ENCODE measurements around the gene FGFR3.

The FGFR3 gene

GRCh38 chr4:1786544-1787362, 6.3 kb upstream of the FGFR3 start:
- H3K9me3 Mint-ChIP-seq: no peaks in the 10 kb centered on the region
- DNase-seq (no peak), ATAC-seq (no peak)
- peaks cover 12% of the 10 kb centered on the region for H3K27me3 Mint-ChIP-seq
- no peaks in the 10 kb centered on the region for H3K4me1 Mint-ChIP-seq
- H3K27ac Mint-ChIP-seq: no peak overlapping the region
- H3K4me3 Mint-ChIP-seq: no peak overlapping the region

- H3K27me3 Mint-ChIP-seq: peaks cover 20% of the 10 kb centered on the region
- DNase-seq (no peak), ATAC-seq (no peak)
- H3K4me1 Mint-ChIP-seq: no peaks in the 10 kb centered on the region
- H3K9me3 Mint-ChIP-seq: no peaks in the 10 kb centered on the region
- no peak overlapping the region for H3K27ac Mint-ChIP-seq
- H3K4me3 Mint-ChIP-seq: no peak overlapping the region
Measured at GRCh38 chr4:1787411-1788077, 5.5 kb upstream of the FGFR3 start.

DNA sequence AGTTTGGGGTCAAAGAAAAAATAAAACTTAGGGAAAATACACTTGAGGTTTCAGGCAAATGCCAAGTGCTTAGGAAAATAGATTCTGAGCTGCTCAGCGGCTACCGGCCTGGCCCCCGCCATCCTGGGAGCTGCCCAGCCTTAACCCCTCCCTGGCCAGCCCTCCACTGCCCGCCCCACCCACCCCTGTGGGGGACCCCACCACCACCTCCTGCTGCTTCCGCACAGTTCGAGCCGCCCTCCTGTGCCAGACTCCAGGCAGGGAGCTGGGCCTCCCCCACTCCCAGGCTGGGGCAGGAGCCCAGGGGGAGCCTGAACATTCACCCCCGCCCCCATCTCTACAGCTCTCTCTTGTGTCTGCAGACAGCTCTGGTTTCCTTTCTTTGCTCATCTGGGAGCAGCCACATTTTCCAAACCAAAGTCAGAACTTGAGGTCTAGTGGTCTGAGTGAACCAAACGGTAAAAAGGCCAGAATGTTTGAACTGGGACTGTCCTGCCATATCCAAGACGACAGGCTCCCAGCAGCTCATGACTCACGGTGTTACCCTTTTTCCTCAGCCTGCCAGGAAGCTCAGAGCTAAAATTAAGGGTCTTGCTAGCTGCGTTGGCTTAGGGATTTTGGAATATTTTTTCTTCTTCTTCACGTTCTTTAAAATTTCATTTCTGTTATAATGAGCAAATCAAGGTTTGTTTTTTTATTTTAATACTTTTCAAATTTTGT, 4.7 kb upstream of the FGFR3 start:
- Mint-ChIP-seq H3K4me3 (no peak overlapping the region), H3K27ac (no peak overlapping the region), H3K4me1 (no peaks in the 10 kb centered on the region), H3K27me3 (peaks cover 22% of the 10 kb centered on the region), H3K9me3 (no peaks in the 10 kb centered on the region)
- ATAC-seq (no peak), DNase-seq (no peak)

DNA sequence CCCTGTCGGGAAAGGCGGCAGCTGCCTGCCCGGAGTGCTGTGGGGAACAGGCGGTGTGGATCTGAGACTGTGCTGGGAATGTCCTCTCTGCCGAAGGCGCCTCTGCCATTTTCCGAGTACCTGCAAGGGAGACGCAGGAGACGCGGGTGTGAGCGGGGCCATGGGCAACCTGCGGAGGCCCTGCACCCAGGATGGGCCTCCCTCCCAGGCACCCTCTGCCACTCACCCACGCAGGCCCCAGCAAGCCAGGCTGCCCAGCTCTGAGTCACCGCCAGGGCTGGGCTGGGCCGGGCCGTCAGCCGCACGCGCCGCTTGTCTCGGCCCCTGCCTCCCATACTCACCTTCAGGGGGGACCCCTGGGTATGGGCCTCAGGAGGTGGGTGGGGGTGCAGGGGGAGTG, 3.5 kb upstream of the FGFR3 start:
- H3K4me1 Mint-ChIP-seq: no peaks in the 10 kb centered on the region
- no peak overlapping the region for H3K27ac Mint-ChIP-seq
- no peak overlapping the region for H3K4me3 Mint-ChIP-seq
- peaks cover 22% of the 10 kb centered on the region for H3K27me3 Mint-ChIP-seq
- no peak for ATAC-seq
- no peaks in the 10 kb centered on the region for H3K9me3 Mint-ChIP-seq
- no peak for DNase-seq

- Mint-ChIP-seq H3K4me1 (no peaks in the 10 kb centered on the region), H3K27ac (no peak overlapping the region), H3K27me3 (peaks cover 22% of the 10 kb centered on the region), H3K9me3 (no peaks in the 10 kb centered on the region), H3K4me3 (no peak overlapping the region)
- DNase-seq (no peak), ATAC-seq (no peak)
Measured at GRCh38 chr4:1790005-1790404, 3.1 kb upstream of the FGFR3 start.

DNA sequence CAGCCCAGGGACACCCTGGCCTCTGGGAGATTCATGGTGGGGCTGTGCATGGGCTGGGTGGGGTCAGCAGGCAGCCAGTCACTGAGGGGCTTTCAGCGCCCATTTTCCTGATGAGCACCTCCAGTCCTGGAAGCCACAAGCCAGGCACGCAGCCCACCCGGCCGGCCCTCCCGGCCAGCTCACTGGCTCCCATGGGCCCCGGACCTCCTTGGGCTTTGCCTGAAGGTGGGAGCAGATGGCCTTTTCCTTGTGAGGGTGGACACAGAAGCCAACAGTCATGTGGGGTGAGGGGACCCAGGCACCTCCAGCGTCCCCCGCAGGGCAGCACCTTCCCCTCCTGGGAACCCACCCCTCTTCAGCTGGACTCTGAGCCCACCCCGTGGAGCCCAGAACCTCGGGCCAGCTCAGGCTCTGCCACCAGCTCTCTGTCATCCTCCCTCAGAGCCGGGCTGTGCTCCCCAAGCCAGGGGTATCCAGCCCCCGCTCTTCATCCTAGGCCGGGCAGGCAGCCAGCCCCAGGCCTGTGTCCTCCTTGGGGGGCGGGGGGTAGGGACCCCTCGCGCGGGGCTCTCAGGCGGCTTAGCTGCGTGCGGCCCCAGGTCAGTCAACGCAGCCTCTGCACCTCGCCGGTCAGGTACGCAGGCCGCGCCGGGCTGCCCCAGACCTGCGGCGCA, 798 bp upstream of the FGFR3 start:
- Mint-ChIP-seq H3K4me1 (no peaks in the 10 kb centered on the region), H3K9me3 (no peaks in the 10 kb centered on the region), H3K27me3 (peaks cover 43% of the 10 kb centered on the region), H3K4me3 (no peak overlapping the region), H3K27ac (no peak overlapping the region)
- DNase-seq (no peak), ATAC-seq (peak; percentile 3)

- Mint-ChIP-seq H3K4me1 (no peaks in the 10 kb centered on the region), H3K4me3 (no peak overlapping the region), H3K27me3 (peaks cover 50% of the 10 kb centered on the region), H3K9me3 (no peaks in the 10 kb centered on the region), H3K27ac (no peak overlapping the region)
- peak; percentile 37 for ATAC-seq
- DNase-seq: peak in 1 of 2 donors; percentile 35
Measured at GRCh38 chr4:1793496-1793840, 375 bp downstream of the FGFR3 start.

DNA sequence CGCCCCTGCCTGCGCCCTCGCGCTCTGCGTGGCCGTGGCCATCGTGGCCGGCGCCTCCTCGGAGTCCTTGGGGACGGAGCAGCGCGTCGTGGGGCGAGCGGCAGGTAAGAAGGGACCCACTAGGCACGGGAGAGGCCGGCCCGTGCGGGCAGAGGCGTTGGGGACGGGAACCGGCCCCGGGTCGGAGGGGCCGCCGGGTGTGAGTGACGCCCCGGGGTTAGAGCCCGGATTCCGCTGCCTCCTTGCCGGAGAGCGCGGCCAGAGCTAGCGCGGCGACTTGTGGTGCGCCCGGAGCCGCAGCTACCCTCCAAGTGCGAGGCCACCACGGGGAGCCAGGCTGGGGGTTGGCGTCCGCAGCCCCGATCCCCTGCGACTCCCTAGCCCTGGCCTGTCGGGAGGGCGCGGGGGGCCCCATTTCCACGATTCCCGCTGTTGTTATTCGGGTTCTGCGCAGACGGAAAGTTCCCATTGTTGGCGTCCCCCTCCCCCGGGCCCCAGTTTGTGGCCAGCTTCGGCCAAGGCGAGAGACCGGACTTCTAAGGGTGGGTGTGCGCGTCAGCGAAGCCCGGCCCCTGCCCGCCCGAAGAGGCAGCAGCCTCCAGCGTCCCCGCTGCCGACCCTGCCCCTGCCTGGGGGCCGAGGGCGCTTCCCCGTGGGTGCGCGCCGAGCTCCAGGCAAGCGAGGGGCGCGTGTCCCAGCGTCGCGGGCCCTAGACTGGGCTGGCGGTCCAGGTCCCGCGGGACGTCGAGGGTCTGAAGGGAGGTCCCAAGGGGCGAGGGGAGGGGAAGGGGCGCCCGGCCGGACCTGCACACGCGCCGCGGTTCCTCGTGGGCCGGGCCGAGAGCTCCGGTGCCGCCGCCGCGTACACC, 1.1 kb downstream of the FGFR3 start:
- no peaks in the 10 kb centered on the region for H3K4me1 Mint-ChIP-seq
- peak in 1 of 2 donors; percentile 23 for DNase-seq
- no peak for ATAC-seq
- H3K9me3 Mint-ChIP-seq: no peaks in the 10 kb centered on the region
- peak overlapping the region; percentile 19 to 33 for H3K4me3 Mint-ChIP-seq
- H3K27ac Mint-ChIP-seq: no peak overlapping the region
- H3K27me3 Mint-ChIP-seq: peaks cover 55% of the 10 kb centered on the region

DNA sequence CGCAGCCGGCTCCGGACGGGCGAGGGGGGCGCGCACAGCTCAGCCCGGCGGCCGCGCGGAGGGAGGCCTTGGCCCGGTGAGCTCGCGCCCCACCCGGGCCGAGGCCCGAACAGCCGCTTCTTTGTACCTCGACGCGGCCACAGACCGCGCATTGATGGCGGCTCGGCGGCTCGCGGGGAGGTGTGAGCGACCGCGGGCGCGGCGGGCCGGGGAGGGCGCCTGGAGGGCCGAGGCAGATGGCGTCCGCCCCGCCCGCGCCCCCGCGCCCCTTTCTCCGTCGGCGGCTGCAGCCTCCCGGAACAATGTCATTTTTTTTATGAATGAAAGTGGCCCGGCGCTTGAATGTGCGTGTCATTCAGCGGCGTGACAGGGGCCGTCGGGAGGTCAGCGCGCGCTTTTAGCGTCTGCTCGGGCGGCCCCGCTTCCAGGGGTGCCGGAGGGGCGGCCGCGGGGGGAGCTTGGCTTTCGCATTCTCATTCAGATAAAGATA, 1.8 kb downstream of the FGFR3 start:
- no peaks in the 10 kb centered on the region for H3K4me1 Mint-ChIP-seq
- H3K9me3 Mint-ChIP-seq: no peaks in the 10 kb centered on the region
- no peak overlapping the region for H3K27ac Mint-ChIP-seq
- ATAC-seq (no peak), DNase-seq (no peak)
- peak overlapping the region; percentile 6 to 62 for H3K4me3 Mint-ChIP-seq
- peaks cover 61% of the 10 kb centered on the region for H3K27me3 Mint-ChIP-seq

DNA sequence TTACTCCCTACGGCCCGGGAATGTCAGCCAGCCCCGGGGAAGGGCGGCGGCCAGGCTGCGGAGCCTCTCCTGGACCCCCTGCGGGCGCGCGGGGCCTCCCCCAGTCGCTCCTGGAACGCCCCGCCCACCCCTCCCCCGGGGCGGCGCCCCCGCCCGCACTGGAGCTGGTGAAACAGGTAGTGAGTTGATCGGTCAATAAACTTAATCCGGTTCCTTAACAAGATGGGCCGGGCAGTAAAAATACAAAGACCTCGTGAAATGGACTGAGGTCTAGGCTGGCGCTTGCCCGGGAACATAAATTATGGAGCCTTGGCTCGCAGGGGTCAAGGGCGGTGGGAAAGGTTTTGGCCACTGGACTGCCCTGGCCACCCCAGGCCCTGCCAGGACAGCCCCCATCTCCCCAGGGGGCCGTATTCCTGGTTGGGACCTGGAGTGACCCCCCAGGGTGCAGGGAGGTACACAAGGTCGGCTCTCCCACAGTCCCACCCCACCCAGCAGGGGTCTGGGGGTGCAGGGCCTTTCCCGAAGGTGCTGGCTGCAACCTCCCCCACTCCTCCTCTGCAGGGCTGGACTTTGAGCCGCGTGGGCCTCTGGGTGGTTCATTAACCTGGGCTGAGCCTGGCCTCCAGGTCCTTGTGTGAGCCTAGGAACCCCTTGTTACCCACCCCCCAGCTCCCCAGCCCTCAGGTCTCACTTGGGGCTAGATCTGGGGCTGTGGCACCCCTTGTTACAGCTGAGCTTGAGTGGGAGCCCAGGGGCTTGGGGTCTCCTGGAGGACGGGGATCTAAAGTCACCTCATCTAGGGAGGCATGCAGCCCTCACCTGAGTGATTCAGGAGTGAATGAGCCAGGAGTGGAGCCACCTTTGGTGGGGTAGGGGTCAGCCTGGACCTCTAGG, 2.5 kb downstream of the FGFR3 start:
- peak overlapping the region; percentile 6 to 62 for H3K4me3 Mint-ChIP-seq
- ATAC-seq (no peak), DNase-seq (no peak)
- H3K9me3 Mint-ChIP-seq: no peaks in the 10 kb centered on the region
- H3K4me1 Mint-ChIP-seq: no peaks in the 10 kb centered on the region
- H3K27me3 Mint-ChIP-seq: peaks cover 68% of the 10 kb centered on the region
- H3K27ac Mint-ChIP-seq: no peak overlapping the region

DNA sequence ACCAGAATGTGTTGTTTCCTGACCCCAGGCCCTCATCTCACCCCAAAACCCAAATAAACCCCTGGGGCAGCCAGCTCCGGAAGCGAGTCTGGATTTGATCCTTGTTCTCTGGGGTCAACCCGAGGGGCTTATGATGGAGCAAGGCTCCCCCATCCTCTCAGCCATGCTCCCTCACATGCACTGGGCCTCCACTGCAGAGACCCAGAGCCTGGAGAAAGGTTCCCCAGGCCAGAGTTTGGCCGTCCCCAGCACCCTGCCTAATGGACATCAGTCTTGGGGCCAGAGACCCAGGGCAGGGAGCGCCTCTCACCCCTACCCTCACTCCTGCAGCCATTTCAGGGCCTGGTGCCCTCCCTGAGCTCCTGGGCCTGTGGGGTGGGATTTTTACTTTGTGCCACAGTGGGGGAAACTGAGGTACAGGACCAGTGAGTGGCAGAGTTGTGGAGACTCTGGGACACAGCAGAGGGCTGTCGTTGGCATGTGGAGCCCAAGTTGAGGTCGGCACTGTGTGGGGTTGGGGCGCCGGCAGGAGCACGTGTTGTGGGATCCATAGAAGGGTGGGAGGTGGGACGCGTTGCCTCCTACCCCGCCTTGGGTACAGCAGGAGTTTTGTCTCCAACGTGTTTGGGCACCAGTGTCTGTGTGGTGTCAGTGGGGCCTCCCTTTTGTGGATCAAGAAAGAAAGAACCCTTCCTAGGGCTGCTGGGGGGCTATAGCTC, 3.6 kb downstream of the FGFR3 start:
- no peaks in the 10 kb centered on the region for H3K4me1 Mint-ChIP-seq
- H3K27ac Mint-ChIP-seq: no peak overlapping the region
- no peaks in the 10 kb centered on the region for H3K9me3 Mint-ChIP-seq
- ATAC-seq: no peak
- H3K4me3 Mint-ChIP-seq: no peak overlapping the region
- H3K27me3 Mint-ChIP-seq: peaks cover 63% of the 10 kb centered on the region
- DNase-seq: no peak

DNA sequence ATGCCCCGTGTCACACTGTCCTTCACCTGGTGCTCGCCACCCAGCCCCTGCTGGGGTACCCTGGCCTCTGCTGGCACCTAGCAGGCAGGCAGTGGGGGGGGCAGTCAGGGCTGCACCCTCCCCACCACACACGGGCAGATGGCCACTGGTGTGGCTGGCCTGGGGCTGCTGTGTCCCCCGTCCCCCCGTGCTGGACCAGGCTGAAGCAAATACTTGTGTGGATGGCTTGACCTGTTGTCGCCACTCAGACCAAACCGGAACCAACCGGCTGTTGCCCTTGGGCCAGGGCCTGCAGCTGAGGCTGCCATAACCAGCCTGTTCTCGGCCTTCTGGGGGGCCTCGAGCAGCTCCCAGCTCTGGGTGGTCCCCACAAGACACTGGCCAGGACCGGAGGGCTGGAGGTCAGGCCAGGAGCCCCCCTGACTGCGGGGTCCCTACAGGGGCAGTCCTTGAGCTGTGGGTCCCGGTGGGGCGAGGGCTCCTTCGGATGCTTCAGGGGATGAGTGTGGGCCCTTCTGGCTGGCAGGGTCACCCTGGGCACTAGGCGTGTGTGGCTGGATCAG, 4.3 kb downstream of the FGFR3 start:
- Mint-ChIP-seq H3K9me3 (no peaks in the 10 kb centered on the region), H3K4me1 (no peaks in the 10 kb centered on the region), H3K4me3 (no peak overlapping the region), H3K27me3 (peaks cover 56% of the 10 kb centered on the region), H3K27ac (no peak overlapping the region)
- no peak for ATAC-seq
- no peak for DNase-seq

DNA sequence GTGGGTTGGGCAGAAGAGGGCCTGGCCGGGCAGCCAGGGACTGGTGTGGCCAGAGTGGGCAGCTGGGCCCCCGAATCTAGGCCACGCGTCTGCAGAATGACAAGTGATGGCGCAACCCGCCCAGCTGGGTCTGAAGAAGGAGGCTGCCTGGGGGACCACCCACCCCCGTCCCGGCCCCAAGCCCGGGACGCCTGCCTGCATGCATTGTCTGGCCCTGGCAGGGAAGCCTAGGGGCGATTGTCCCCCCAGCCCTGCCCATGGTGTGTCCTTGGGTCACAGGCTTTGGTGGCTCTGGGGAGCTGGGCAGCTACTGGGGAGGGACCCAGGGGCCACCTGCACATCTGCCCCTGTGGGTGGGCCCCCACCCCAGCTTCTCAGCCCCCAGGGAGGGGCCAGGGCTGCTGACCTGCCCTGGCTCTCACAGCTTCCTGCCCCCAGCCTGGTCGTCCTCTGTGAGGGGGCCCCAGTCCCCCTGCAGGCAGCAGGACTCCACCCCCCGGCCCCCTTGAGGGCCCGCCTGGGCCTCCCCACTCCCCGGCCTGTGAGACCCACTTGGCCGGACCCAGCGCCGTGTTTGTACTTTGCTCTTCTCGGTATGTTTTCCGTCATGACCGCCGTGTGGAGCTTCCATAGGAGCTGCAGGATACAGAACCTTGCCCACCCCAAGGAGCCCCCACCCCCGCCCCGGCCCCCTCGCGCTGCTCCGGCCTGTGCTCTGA, 4.9 kb downstream of the FGFR3 start:
- Mint-ChIP-seq H3K27me3 (peaks cover 52% of the 10 kb centered on the region), H3K4me1 (no peaks in the 10 kb centered on the region), H3K4me3 (no peak overlapping the region), H3K27ac (no peak overlapping the region), H3K9me3 (no peaks in the 10 kb centered on the region)
- DNase-seq (no peak), ATAC-seq (peak; percentile 16)

All from stimulated activated naive CD8-positive, alpha-beta T cell treated with anti-CD3 and anti-CD28 coated beads, Interleukin-15, amount 100 ng/mL, for 72 hours (primary cell).